HEK293 (cell line): ENCODE results near the gene GADD45GIP1.

Experiments used
- BCL11A ChIP-seq: fragments of 450-650 bp; formaldehyde crosslinking; IDR thresholded peaks from 2 replicates; pipeline ENCODE4 v1.5.1; 2016; ENCODE audit warnings: low read depth, missing biosample characterization, missing genetic modification characterization
- GLI2 ChIP-seq: fragments of 450-650 bp; formaldehyde crosslinking; IDR thresholded peaks from 2 replicates; pipeline ENCODE4; 2017; ENCODE audit warnings: missing biosample characterization, missing genetic modification characterization, low read depth, borderline replicate concordance
- KLF8 ChIP-seq: fragments of 450-650 bp; formaldehyde crosslinking; IDR thresholded peaks from 2 replicates; pipeline ENCODE4 v1.5.1; 2016; ENCODE audit warnings: missing biosample characterization, missing genetic modification characterization
- OVOL3 ChIP-seq: fragments of 450-650 bp; formaldehyde crosslinking; IDR thresholded peaks from 2 replicates; pipeline ENCODE4 v1.5.1; 2016; ENCODE audit warnings: missing biosample characterization, missing genetic modification characterization
- PRDM1 ChIP-seq: fragments of 450-650 bp; formaldehyde crosslinking; IDR thresholded peaks from 2 replicates; pipeline ENCODE4; 2016; ENCODE audit warnings: missing biosample characterization, missing genetic modification characterization
- RBAK ChIP-seq: fragments of 450-650 bp; formaldehyde crosslinking; IDR thresholded peaks from 2 replicates; pipeline ENCODE4 v1.5.1; 2016; ENCODE audit warnings: missing biosample characterization, missing genetic modification characterization
- SP7 ChIP-seq: fragments of 450-650 bp; formaldehyde crosslinking; IDR thresholded peaks from 2 replicates; pipeline ENCODE4 v1.5.1; 2016; ENCODE audit warnings: missing biosample characterization, missing genetic modification characterization
- ZBTB48 ChIP-seq: fragments of 450-650 bp; formaldehyde crosslinking; IDR thresholded peaks from 2 replicates; pipeline ENCODE4 v1.5.1; 2016; ENCODE audit warnings: missing biosample characterization, missing genetic modification characterization
- ZFP41 ChIP-seq: fragments of 450-650 bp; formaldehyde crosslinking; IDR thresholded peaks from 2 replicates; pipeline ENCODE4 v1.5.1; 2016; ENCODE audit warnings: missing biosample characterization, missing genetic modification characterization, borderline replicate concordance
- ZNF121 ChIP-seq: fragments of 450-650 bp; formaldehyde crosslinking; IDR thresholded peaks from 2 replicates; pipeline ENCODE4 v1.5.1; 2016; ENCODE audit warnings: missing biosample characterization, missing genetic modification characterization
- ZNF155 ChIP-seq: fragments of 450-650 bp; formaldehyde crosslinking; IDR thresholded peaks from 2 replicates; pipeline ENCODE4 v1.5.1; 2016; ENCODE audit warnings: missing biosample characterization, missing genetic modification characterization
- ZNF16 ChIP-seq: fragments of 450-650 bp; formaldehyde crosslinking; IDR thresholded peaks from 2 replicates; pipeline ENCODE4 v1.5.1; 2016; ENCODE audit warnings: low read depth, missing biosample characterization, missing genetic modification characterization
- ZNF23 ChIP-seq: fragments of 450-650 bp; formaldehyde crosslinking; IDR thresholded peaks from 2 replicates; pipeline ENCODE4 v1.5.1; 2016; ENCODE audit warnings: missing biosample characterization, missing genetic modification characterization, borderline replicate concordance
- ZNF280C ChIP-seq: fragments of 450-650 bp; formaldehyde crosslinking; IDR thresholded peaks from 2 replicates; pipeline ENCODE4 v1.5.1; 2016; ENCODE audit warnings: missing biosample characterization, missing genetic modification characterization
- ZNF394 ChIP-seq: fragments of 450-650 bp; formaldehyde crosslinking; IDR thresholded peaks from 2 replicates; pipeline ENCODE4 v1.5.1; 2016; ENCODE audit warnings: missing biosample characterization, missing genetic modification characterization, mild to moderate bottlenecking, moderate library complexity, borderline replicate concordance
- ZNF416 ChIP-seq: fragments of 450-650 bp; formaldehyde crosslinking; IDR thresholded peaks from 2 replicates; pipeline ENCODE4 v1.5.1; 2016; ENCODE audit warnings: missing biosample characterization, missing genetic modification characterization
- ZNF423 ChIP-seq: fragments of 450-650 bp; formaldehyde crosslinking; IDR thresholded peaks from 2 replicates; pipeline ENCODE4 v1.5.1; 2016; ENCODE audit warnings: missing biosample characterization, missing genetic modification characterization
- ZNF433 ChIP-seq: fragments of 450-650 bp; formaldehyde crosslinking; IDR thresholded peaks from 2 replicates; pipeline ENCODE4 v1.5.1; 2016; ENCODE audit warnings: missing biosample characterization, missing genetic modification characterization, low read depth
- ZNF548 ChIP-seq: fragments of 450-650 bp; formaldehyde crosslinking; IDR thresholded peaks from 2 replicates; pipeline ENCODE4 v1.5.1; 2016; ENCODE audit warnings: missing biosample characterization, missing genetic modification characterization
- ZNF621 ChIP-seq: fragments of 450-650 bp; formaldehyde crosslinking; IDR thresholded peaks from 2 replicates; pipeline ENCODE4 v1.5.1; 2017; ENCODE audit warnings: missing biosample characterization, missing genetic modification characterization
- ZNF777 ChIP-seq: fragments of 450-650 bp; formaldehyde crosslinking; IDR thresholded peaks from 2 replicates; pipeline ENCODE4 v1.5.1; 2017; ENCODE audit warnings: missing biosample characterization, missing genetic modification characterization, borderline replicate concordance
- ZNF791 ChIP-seq: fragments of 450-650 bp; formaldehyde crosslinking; IDR thresholded peaks from 2 replicates; pipeline ENCODE4 v1.5.1; 2016; ENCODE audit warnings: missing biosample characterization, missing genetic modification characterization
- ZNF843 ChIP-seq: fragments of 450-650 bp; formaldehyde crosslinking; IDR thresholded peaks from 2 replicates; pipeline ENCODE4 v1.5.1; 2016; ENCODE audit warnings: missing biosample characterization, missing genetic modification characterization
- TF ChIP-seq, protein P1 (sequence below): fragments of 450-650 bp; formaldehyde crosslinking; IDR thresholded peaks from 2 replicates; pipeline ENCODE4 v1.5.1; 2016; ENCODE audit warnings: missing biosample characterization, missing genetic modification characterization
- TF ChIP-seq, protein P2 (sequence below): fragments of 450-650 bp; formaldehyde crosslinking; optimal IDR thresholded peaks from 2 replicates; pipeline ENCODE3; 2016; ENCODE audit warnings: missing biosample characterization, mild to moderate bottlenecking, missing genetic modification characterization
- TF ChIP-seq, protein P3 (sequence below): fragments of 450-650 bp; formaldehyde crosslinking; IDR thresholded peaks from 2 replicates; pipeline ENCODE4 v1.5.1; 2016; ENCODE audit warnings: missing biosample characterization, missing genetic modification characterization
- TF ChIP-seq, protein P4 (sequence below): fragments of 450-650 bp; formaldehyde crosslinking; IDR thresholded peaks from 2 replicates; pipeline ENCODE4 v1.5.1; 2016; ENCODE audit warnings: missing biosample characterization, missing genetic modification characterization
- TF ChIP-seq, protein P5 (sequence below): fragments of 450-650 bp; formaldehyde crosslinking; IDR thresholded peaks from 2 replicates; pipeline ENCODE4 v1.5.1; 2017; ENCODE audit warnings: missing biosample characterization, missing genetic modification characterization

GADD45GIP1 gene

DNA sequence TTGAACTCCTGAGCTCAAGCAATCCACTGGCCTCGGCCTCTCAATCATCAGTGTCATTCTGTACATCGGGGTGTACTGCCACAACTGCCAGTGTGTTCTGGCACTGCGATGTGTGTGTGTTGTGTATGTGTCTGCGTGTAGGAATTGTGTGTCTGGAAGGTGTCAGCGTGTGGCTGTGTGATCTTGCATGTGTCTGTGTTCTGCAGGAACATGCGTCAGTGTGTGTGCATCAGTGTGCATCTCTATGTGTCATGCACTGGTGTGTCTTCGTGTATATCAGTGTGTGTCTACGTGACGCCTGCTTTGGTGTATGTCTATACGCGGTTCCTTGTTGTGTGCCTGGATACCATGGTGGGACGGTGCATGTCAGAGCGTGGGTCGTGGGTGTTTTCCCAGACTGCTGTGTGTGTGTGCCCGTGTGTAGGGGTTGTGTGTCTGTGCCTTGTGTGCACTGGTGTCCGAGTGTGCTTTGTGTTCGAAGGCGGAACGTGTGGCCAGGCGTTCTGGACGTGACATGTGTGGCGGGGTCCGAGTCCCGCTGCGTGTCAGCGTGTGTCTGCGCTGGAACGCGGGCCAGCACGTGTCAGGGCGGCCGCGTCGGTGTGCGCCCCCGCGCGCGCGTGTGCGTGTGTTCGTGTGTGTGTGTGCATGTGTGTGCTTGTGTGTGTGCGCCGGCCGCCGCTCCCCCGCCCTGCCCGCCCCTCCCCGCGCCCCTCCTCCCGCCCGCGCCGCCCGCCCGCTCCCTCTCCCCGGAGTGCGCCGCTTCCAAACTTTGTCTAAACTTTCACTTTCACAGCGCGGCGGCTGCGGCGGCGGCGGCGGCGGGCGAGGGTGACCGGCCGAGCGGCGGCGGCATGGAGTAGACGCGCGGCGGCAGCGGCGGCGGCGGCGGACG is 37.9 kb upstream of the GADD45GIP1 start, which contains the start of gene NFIX (continued):
- TF ChIP-seq, protein P1, sequence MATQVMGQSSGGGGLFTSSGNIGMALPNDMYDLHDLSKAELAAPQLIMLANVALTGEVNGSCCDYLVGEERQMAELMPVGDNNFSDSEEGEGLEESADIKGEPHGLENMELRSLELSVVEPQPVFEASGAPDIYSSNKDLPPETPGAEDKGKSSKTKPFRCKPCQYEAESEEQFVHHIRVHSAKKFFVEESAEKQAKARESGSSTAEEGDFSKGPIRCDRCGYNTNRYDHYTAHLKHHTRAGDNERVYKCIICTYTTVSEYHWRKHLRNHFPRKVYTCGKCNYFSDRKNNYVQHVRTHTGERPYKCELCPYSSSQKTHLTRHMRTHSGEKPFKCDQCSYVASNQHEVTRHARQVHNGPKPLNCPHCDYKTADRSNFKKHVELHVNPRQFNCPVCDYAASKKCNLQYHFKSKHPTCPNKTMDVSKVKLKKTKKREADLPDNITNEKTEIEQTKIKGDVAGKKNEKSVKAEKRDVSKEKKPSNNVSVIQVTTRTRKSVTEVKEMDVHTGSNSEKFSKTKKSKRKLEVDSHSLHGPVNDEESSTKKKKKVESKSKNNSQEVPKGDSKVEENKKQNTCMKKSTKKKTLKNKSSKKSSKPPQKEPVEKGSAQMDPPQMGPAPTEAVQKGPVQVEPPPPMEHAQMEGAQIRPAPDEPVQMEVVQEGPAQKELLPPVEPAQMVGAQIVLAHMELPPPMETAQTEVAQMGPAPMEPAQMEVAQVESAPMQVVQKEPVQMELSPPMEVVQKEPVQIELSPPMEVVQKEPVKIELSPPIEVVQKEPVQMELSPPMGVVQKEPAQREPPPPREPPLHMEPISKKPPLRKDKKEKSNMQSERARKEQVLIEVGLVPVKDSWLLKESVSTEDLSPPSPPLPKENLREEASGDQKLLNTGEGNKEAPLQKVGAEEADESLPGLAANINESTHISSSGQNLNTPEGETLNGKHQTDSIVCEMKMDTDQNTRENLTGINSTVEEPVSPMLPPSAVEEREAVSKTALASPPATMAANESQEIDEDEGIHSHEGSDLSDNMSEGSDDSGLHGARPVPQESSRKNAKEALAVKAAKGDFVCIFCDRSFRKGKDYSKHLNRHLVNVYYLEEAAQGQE (tag by site-specific recombination): no peak
- TF ChIP-seq ZNF155 (tag by site-specific recombination): no peak
- TF ChIP-seq ZNF394 (tag by site-specific recombination): no peak
- no peak for TF ChIP-seq PRDM1
- TF ChIP-seq ZFP41 (tag by site-specific recombination): no peak
- TF ChIP-seq ZNF621: no peak
- TF ChIP-seq, protein P2, sequence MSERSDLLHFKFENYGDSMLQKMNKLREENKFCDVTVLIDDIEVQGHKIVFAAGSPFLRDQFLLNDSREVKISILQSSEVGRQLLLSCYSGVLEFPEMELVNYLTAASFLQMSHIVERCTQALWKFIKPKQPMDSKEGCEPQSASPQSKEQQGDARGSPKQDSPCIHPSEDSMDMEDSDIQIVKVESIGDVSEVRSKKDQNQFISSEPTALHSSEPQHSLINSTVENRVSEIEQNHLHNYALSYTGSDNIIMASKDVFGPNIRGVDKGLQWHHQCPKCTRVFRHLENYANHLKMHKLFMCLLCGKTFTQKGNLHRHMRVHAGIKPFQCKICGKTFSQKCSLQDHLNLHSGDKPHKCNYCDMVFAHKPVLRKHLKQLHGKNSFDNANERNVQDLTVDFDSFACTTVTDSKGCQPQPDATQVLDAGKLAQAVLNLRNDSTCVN (tag by site-specific recombination): peak; percentile 94
- TF ChIP-seq ZNF423 (tag by site-specific recombination): no peak
- TF ChIP-seq KLF8 (tag by site-specific recombination): peak; percentile 60; the same call in 1 of the 2 replicates
- TF ChIP-seq ZNF121 (tag by site-specific recombination): no peak
- TF ChIP-seq ZNF16 (tag by site-specific recombination): no peak
- TF ChIP-seq ZNF433: no peak
- no peak for TF ChIP-seq ZNF416 (tag by site-specific recombination)
- peak; percentile 77 for TF ChIP-seq ZBTB48 (tag by site-specific recombination)
- no peak for TF ChIP-seq ZNF23
- no peak for TF ChIP-seq BCL11A (tag by site-specific recombination)
- peak; percentile 99 for TF ChIP-seq ZNF777
- TF ChIP-seq SP7 (tag by site-specific recombination): peak; percentile 56
- no peak; the same call in 1 of the 2 replicates for TF ChIP-seq ZNF791 (tag by site-specific recombination)
- peak; percentile 66; the same call in 1 of the 2 replicates for TF ChIP-seq ZNF280C (tag by site-specific recombination)
- TF ChIP-seq OVOL3: no peak
- TF ChIP-seq GLI2 (tag by site-specific recombination): no peak
- 0 out of 2 replicates have a peak, but pooled peaks have one; percentile 11 for TF ChIP-seq RBAK (tag by site-specific recombination)
- TF ChIP-seq, protein P3, sequence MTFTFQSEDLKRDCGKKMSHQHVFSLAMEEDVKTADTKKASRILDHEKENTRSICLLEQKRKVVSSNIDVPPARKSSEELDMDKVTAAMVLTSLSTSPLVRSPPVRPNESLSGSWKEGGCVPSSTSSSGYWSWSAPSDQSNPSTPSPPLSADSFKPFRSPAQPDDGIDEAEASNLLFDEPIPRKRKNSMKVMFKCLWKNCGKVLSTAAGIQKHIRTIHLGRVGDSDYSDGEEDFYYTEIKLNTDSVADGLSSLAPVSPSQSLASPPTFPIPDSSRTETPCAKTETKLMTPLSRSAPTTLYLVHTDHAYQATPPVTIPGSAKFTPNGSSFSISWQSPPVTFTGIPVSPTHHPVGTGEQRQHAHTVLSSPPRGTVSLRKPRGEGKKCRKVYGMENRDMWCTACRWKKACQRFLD: no peak
- TF ChIP-seq ZNF548 (tag by site-specific recombination): no peak
- TF ChIP-seq, protein P4, sequence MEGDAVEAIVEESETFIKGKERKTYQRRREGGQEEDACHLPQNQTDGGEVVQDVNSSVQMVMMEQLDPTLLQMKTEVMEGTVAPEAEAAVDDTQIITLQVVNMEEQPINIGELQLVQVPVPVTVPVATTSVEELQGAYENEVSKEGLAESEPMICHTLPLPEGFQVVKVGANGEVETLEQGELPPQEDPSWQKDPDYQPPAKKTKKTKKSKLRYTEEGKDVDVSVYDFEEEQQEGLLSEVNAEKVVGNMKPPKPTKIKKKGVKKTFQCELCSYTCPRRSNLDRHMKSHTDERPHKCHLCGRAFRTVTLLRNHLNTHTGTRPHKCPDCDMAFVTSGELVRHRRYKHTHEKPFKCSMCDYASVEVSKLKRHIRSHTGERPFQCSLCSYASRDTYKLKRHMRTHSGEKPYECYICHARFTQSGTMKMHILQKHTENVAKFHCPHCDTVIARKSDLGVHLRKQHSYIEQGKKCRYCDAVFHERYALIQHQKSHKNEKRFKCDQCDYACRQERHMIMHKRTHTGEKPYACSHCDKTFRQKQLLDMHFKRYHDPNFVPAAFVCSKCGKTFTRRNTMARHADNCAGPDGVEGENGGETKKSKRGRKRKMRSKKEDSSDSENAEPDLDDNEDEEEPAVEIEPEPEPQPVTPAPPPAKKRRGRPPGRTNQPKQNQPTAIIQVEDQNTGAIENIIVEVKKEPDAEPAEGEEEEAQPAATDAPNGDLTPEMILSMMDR (tag by site-specific recombination): peak; percentile 44; the same call in 1 of the 2 replicates
- TF ChIP-seq ZNF843 (tag by site-specific recombination): no peak
- TF ChIP-seq, protein P5, sequence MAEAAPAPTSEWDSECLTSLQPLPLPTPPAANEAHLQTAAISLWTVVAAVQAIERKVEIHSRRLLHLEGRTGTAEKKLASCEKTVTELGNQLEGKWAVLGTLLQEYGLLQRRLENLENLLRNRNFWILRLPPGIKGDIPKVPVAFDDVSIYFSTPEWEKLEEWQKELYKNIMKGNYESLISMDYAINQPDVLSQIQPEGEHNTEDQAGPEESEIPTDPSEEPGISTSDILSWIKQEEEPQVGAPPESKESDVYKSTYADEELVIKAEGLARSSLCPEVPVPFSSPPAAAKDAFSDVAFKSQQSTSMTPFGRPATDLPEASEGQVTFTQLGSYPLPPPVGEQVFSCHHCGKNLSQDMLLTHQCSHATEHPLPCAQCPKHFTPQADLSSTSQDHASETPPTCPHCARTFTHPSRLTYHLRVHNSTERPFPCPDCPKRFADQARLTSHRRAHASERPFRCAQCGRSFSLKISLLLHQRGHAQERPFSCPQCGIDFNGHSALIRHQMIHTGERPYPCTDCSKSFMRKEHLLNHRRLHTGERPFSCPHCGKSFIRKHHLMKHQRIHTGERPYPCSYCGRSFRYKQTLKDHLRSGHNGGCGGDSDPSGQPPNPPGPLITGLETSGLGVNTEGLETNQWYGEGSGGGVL (tag by site-specific recombination): peak; percentile 70
